Aorta (tissue), 5 donors: ENCODE results near the gene PTPRU. TPM values are rescaled to one million over a fixed set of nuclear protein-coding genes. Genes with fewer than 3 reads are reported as not detected.

Experiments
- ATAC-seq: fragments of 200-7000 bp; cut with Tn5 transposase; one replicate; pipeline ENCODE4 v1.9.1; 2022; ENCODE audit warnings: moderate library complexity; ENCODE audit not compliant: low FRiP score
- DNase-seq, 2 donors: peaks; one replicate each; pipeline ENCODE4 v3.0.0-alpha.2; 2020
- H3K27ac ChIP-seq, 2 donors: one replicate each; pipeline ENCODE4 v1.5.1; 2013; ENCODE audit warnings: low read length in 2 of 2, mild to moderate bottlenecking in 2 of 2, moderate library complexity in 2 of 2, control low read depth in 1 of 2, inconsistent platforms in 1 of 2, low read depth in 1 of 2
- H3K27me3 ChIP-seq, 2 donors: one replicate each; pipeline ENCODE4 v1.6.1; 2013; ENCODE audit warnings: control low read depth in 1 of 2, low read length in 1 of 2, mild to moderate bottlenecking in 1 of 2, moderate library complexity in 1 of 2; ENCODE audit not compliant: insufficient read depth in 2 of 2, control insufficient read depth in 1 of 2
- H3K36me3 ChIP-seq, 2 donors: one replicate each; pipeline ENCODE4 v1.6.1; 2013; ENCODE audit warnings: control low read depth in 1 of 2, low read length in 1 of 2, mild to moderate bottlenecking in 1 of 2; ENCODE audit not compliant: insufficient read depth in 2 of 2, control insufficient read depth in 1 of 2
- H3K4me1 ChIP-seq, 2 donors: one replicate each; pipeline ENCODE4 v1.6.1; 2013; ENCODE audit warnings: low read length in 2 of 2, control low read depth in 1 of 2, mild to moderate bottlenecking in 1 of 2, moderate library complexity in 1 of 2; ENCODE audit not compliant: insufficient read depth in 2 of 2, control insufficient read depth in 1 of 2
- H3K4me3 ChIP-seq, 2 donors: one replicate each; pipeline ENCODE4 v1.5.1; 2013; ENCODE audit warnings: low read length in 2 of 2, control low read depth in 1 of 2, mild to moderate bottlenecking in 1 of 2
- H3K9me3 ChIP-seq: one replicate; pipeline ENCODE4 v1.6.1; 2013; ENCODE audit warnings: mild to moderate bottlenecking, low read length; ENCODE audit not compliant: control insufficient read depth
- WGBS, 2 donors: extraction: QIAGEN DNeasy Blood & Tissue Kit; methylation state at CpG; one replicate each; pipeline ENCODE4 v1.1.7; 2013; 5-methylcytosine and 5-hydroxymethylcytosine counted together
- intact Hi-C, 2 donors: fragments of 100-400 bp; cut with DNase I; formaldehyde crosslinking; loops; one replicate each; pipeline versions ENCODE4 v1.14.2 to v1.15.0; 2022
- polyA plus RNA-seq, 2 donors: library from polyadenylated mRNA; stranded (reverse); fragments of 200-250 nt; gene quantifications; one replicate each; pipeline ENCODE4 v1.2.3, GENCODE V29; 2013
- total RNA-seq, 2 donors: library from RNA; stranded (reverse); fragmentation: NEBNext Ultra II Directional; extraction: Animal tissue kit (Norgen Biotek cat#: 25700); gene quantifications; one replicate each; pipeline ENCODE4 v1.2.1, GENCODE V29; 2021
- donor health status: healthy with polysubstance abuse.
- donor health status: Bipolar disorder and iron deficiency.
- donor health status: DM: no; HTN: no; CAD: no.
- donor health status: DM: no; HTN: no; CAD: no.
- donor health status: DM: yes; HTN: yes; CAD: no.

Gene PTPRU
- total and polyA plus RNA-seq, 4 donors: 8.1 to 35.3 (median 13.2) TPM

GRCh38 chr1:29243871-29244200 is 7.5 kb downstream of the PTPRU start:
- H3K9me3 ChIP-seq: no peaks in the 10 kb centered on the region
- H3K4me1 ChIP-seq: no peaks in the 10 kb centered on the region
- H3K36me3 ChIP-seq: no peaks in the 10 kb centered on the region
- no peaks in the 10 kb centered on the region for H3K27me3 ChIP-seq
- DNase-seq: no peak
- H3K27ac ChIP-seq: no peak overlapping the region
- ATAC-seq: no peak
- intact Hi-C loops: no loop called here
- H3K4me3 ChIP-seq: no peak overlapping the region
- 81 to 84% methylated on average over 3 of the region's 3 CpGs for WGBS, 2 donors

- intact Hi-C loops: no loop called here
- no peak overlapping the region for H3K27ac ChIP-seq
- no peaks in the 10 kb centered on the region for H3K27me3 ChIP-seq
- H3K36me3 ChIP-seq: no peaks in the 10 kb centered on the region
- no peak overlapping the region for H3K4me3 ChIP-seq
- ATAC-seq: no peak
- no peaks in the 10 kb centered on the region for H3K9me3 ChIP-seq
- no peak for DNase-seq
- H3K4me1 ChIP-seq: no peaks in the 10 kb centered on the region
- WGBS, 2 donors: 85 to 87% methylated on average over 6 of the region's 6 CpGs
Measured at GRCh38 chr1:29245261-29245660, 8.9 kb downstream of the PTPRU start.

- H3K27ac ChIP-seq: no peak overlapping the region
- intact Hi-C loops: no loop called here
- no peak for DNase-seq
- no peak for ATAC-seq
- H3K4me3 ChIP-seq: no peak overlapping the region
- H3K9me3 ChIP-seq: no peaks in the 10 kb centered on the region
- H3K27me3 ChIP-seq: no peaks in the 10 kb centered on the region
- H3K4me1 ChIP-seq: no peaks in the 10 kb centered on the region
- 55 to 67% methylated on average over 5 of the region's 5 CpGs for WGBS, 2 donors
- no peaks in the 10 kb centered on the region for H3K36me3 ChIP-seq
Measured at GRCh38 chr1:29245876-29246275, 9.6 kb downstream of the PTPRU start.

GRCh38 chr1:29247044-29247443 is 10.7 kb downstream of the PTPRU start:
- no peaks in the 10 kb centered on the region for H3K27me3 ChIP-seq
- no peaks in the 10 kb centered on the region for H3K36me3 ChIP-seq
- ATAC-seq (no peak), DNase-seq (peak in 1 of 2 donors; percentile 36)
- WGBS, 2 donors: 61 to 77% methylated on average over 3 of the region's 3 CpGs
- H3K27ac ChIP-seq: no peak overlapping the region
- H3K4me1 ChIP-seq: no peaks in the 10 kb centered on the region
- H3K4me3 ChIP-seq: no peak overlapping the region
- intact Hi-C loops: no loop called here
- no peaks in the 10 kb centered on the region for H3K9me3 ChIP-seq

- intact Hi-C loops: no loop called here
- 84 to 86% methylated on average over 8 of the region's 8 CpGs for WGBS, 2 donors
- Histone ChIP-seq H3K27me3 (no peaks in the 10 kb centered on the region), H3K9me3 (no peaks in the 10 kb centered on the region), H3K36me3 (no peaks in the 10 kb centered on the region), H3K4me1 (no peaks in the 10 kb centered on the region), H3K4me3 (no peak overlapping the region), H3K27ac (no peak overlapping the region)
- ATAC-seq (no peak), DNase-seq (peak in 1 of 2 donors; percentile 62)
Measured at GRCh38 chr1:29247571-29248273, 11.4 kb downstream of the PTPRU start.

- no peaks in the 10 kb centered on the region for H3K27me3 ChIP-seq
- DNase-seq (no peak), ATAC-seq (no peak)
- H3K9me3 ChIP-seq: no peaks in the 10 kb centered on the region
- no peak overlapping the region for H3K4me3 ChIP-seq
- intact Hi-C loops: no loop called here
- 89 to 97% methylated on average over 2 of the region's 2 CpGs for WGBS, 2 donors
- no peak overlapping the region for H3K27ac ChIP-seq
- H3K4me1 ChIP-seq: no peaks in the 10 kb centered on the region
- no peaks in the 10 kb centered on the region for H3K36me3 ChIP-seq
Measured at GRCh38 chr1:29248409-29248808, 12.1 kb downstream of the PTPRU start.

- H3K4me3 ChIP-seq: no peak overlapping the region
- ATAC-seq (no peak), DNase-seq (no peak)
- no peaks in the 10 kb centered on the region for H3K9me3 ChIP-seq
- no peaks in the 10 kb centered on the region for H3K27me3 ChIP-seq
- no peaks in the 10 kb centered on the region for H3K36me3 ChIP-seq
- intact Hi-C loops: no loop called here
- no peaks in the 10 kb centered on the region for H3K4me1 ChIP-seq
- H3K27ac ChIP-seq: no peak overlapping the region
- 66 to 77% methylated on average over 8 of the region's 8 CpGs for WGBS, 2 donors
Measured at GRCh38 chr1:29249170-29249691, 12.9 kb downstream of the PTPRU start.

GRCh38 chr1:29249951-29250581 is 13.7 kb downstream of the PTPRU start:
- DNase-seq: no peak
- WGBS, 2 donors: 94 to 98% methylated on average over 2 of the region's 2 CpGs

More at GRCh38 chr1:29249951-29250581, 13.7 kb downstream of the PTPRU start:
- no peaks in the 10 kb centered on the region for H3K36me3 ChIP-seq
- H3K9me3 ChIP-seq: no peaks in the 10 kb centered on the region
- ATAC-seq: no peak
- no peaks in the 10 kb centered on the region for H3K4me1 ChIP-seq
- intact Hi-C loops: no loop called here
- H3K27me3 ChIP-seq: no peaks in the 10 kb centered on the region
- H3K27ac ChIP-seq: no peak overlapping the region
- no peak overlapping the region for H3K4me3 ChIP-seq
